HFFc6 (cell line): ENCODE measurements around the gene GGTLC1. TPM values are rescaled to one million over a fixed set of nuclear protein-coding genes. Genes with fewer than 3 reads are reported as not detected.
"Not testable (repeated sequence)": the region's sequence is repeated elsewhere in the genome, so short reads cannot be mapped to it uniquely, and the experiment has no call there.

ENCODE experiments used
- DNase-seq: peaks from one replicate; pipeline ENCODE4 v3.0.0-alpha.2; 2018
- H3K27ac Mint-ChIP-seq: 2 replicates; pipeline ENCODE4 v1.8.0; 2020; ENCODE audit warnings: mild to moderate bottlenecking, mixed read lengths
- H3K27me3 Mint-ChIP-seq: 2 replicates; pipeline ENCODE4 v1.8.0; 2021; ENCODE audit warnings: mild to moderate bottlenecking, moderate library complexity, mixed read lengths; ENCODE audit not compliant: insufficient read depth
- H3K36me3 Mint-ChIP-seq: 2 replicates; pipeline ENCODE4 v1.8.0; 2021; ENCODE audit warnings: low read depth, mixed read lengths
- H3K4me1 Mint-ChIP-seq: 2 replicates; pipeline ENCODE4 v1.8.0; 2020; ENCODE audit warnings: low read depth, mixed read lengths
- H3K4me3 Mint-ChIP-seq: 2 replicates; pipeline ENCODE4 v1.8.0; 2020; ENCODE audit warnings: mild to moderate bottlenecking, moderate library complexity, mixed read lengths
- H3K9me3 Mint-ChIP-seq: 2 replicates; pipeline ENCODE4 v1.8.0; 2020; ENCODE audit warnings: mild to moderate bottlenecking, mixed read lengths
- total RNA-seq, 6 experiments: library from RNA; stranded (reverse); fragmentation: NEBNext Ultra II Directional; extraction: Animal tissue kit (Norgen Biotek cat#: 25700); gene quantifications; 2 replicates in 1 of 6; 3 replicates in 5 of 6; pipeline ENCODE4 v1.2.3, GENCODE V29; 2021
- TF ChIP-seq, protein P1 (sequence below): fragments of 200-600 bp; sonication (generic); IDR thresholded peaks from 2 replicates; pipeline ENCODE4 v1.5.0; 2021; ENCODE audit warnings: antibody characterized with exemption, mild to moderate bottlenecking

Gene GGTLC1
- total RNA-seq, 6 experiments from 2014 or later, result not detected

DNA sequence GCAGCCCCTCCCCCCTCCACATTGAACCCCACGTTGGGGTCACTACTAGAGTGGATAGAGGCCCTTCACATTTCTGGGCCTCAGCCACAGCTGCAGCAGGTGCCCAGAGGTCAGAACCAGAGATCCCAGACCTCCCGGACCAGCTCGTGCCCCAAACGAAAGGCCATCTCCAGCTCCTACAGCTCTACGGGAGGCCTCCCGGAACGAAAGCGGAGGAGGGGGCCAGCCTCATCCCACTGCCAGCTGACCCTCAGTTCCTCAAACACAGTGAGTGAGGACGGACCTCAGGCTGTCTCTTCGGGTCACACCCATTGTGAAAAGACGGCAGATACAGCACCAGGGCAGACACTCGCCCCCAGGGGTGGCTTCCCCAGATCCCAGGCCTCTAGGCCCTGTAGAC, 1.7 kb upstream of the GGTLC1 start:
- not testable (repeated sequence) for H3K27ac Mint-ChIP-seq, H3K36me3 Mint-ChIP-seq, H3K9me3 Mint-ChIP-seq, H3K4me3 Mint-ChIP-seq, DNase-seq, H3K4me1 Mint-ChIP-seq, H3K27me3 Mint-ChIP-seq

DNA sequence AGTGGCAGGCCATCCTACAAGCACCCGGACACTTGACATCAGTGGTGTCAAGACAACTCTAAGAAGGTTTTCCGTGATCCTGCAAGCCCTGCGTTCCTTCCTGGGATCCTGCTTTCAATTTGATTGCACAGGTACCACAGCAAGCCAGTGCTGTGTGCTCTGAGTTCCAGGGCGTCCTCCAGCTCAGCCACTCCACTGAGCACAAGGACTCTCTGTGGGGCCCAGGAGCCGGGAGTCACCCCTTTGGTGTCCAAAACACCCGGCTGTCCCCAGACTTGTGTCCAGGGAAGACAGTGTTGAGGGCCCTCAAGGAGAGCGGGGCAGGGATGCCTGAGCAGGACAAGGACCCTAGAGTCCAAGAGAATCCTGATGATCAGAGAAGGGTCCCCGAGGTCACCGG, 387 bp upstream of the GGTLC1 start:
- DNase-seq, H3K27me3 Mint-ChIP-seq, H3K4me1 Mint-ChIP-seq, H3K27ac Mint-ChIP-seq, H3K36me3 Mint-ChIP-seq, H3K9me3 Mint-ChIP-seq, H3K4me3 Mint-ChIP-seq: not testable (repeated sequence)

DNA sequence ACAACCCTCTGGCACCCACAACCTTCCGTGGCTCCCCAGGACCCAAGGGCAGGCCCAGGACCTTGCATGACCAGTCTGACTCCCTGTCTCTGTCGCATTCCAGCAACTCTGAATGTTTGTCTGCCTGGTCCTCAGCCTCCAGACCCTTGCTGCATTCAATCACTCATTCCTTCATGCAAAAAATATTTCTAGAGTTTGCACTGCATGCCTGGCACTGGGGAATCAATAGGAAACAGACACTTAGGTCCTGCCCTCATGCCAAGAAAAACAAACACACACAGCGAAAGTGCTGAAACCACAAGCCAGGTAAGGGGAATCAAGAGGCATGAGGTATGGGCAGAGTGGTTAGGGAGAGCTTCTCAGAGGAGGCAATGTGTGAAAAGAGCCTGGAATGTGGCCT, 1.9 kb downstream of the GGTLC1 start:
- H3K27me3 Mint-ChIP-seq, H3K4me1 Mint-ChIP-seq, DNase-seq, H3K4me3 Mint-ChIP-seq, H3K36me3 Mint-ChIP-seq, H3K27ac Mint-ChIP-seq, H3K9me3 Mint-ChIP-seq: not testable (repeated sequence)

DNA sequence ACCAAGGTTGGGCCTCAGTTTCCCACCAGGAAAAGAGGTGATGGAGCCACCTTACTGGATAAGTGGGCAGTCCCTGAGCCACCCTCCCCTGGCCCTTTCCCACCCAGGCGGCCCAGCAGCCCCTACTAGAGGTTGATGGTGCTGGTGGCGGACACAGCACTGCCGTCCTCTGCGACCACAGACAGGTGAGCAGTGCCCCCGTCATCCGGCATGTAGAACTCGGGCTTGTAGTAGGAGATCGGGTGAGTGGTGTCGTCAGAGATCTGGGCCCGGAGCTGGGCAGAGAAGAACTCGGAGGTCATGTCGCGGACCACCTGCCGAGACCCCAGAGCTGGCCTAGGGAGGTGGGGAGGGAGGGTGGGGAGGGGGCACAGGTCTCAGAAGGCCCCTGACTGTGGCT, 2.3 kb downstream of the GGTLC1 start:
- DNase-seq, H3K27ac Mint-ChIP-seq, H3K4me3 Mint-ChIP-seq, H3K36me3 Mint-ChIP-seq, H3K9me3 Mint-ChIP-seq, H3K27me3 Mint-ChIP-seq, H3K4me1 Mint-ChIP-seq: not testable (repeated sequence)

DNA sequence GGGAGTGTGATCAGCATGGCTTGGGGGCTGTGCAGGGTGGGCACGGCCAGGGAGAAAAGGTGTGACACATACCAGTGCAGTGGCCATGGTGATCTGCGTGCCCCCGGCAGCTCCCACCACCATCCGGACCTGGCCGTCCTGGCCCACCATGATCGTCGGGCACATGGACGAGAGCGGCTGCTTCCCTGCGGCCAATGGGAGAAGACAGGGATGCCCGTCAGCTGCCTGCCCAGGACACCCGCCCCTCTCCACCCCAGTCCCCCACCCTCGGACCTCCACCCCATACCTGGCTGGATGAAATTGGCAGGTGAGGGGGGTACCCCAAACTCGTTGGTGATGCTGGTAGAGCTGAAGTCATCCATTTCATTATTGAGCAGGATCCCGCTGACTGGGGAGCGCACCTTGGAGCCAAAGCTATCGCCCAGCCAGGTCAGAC, 2.8 kb downstream of the GGTLC1 start:
- not testable (repeated sequence) for H3K27me3 Mint-ChIP-seq, H3K9me3 Mint-ChIP-seq, DNase-seq, H3K36me3 Mint-ChIP-seq, H3K27ac Mint-ChIP-seq, H3K4me1 Mint-ChIP-seq, H3K4me3 Mint-ChIP-seq

DNA sequence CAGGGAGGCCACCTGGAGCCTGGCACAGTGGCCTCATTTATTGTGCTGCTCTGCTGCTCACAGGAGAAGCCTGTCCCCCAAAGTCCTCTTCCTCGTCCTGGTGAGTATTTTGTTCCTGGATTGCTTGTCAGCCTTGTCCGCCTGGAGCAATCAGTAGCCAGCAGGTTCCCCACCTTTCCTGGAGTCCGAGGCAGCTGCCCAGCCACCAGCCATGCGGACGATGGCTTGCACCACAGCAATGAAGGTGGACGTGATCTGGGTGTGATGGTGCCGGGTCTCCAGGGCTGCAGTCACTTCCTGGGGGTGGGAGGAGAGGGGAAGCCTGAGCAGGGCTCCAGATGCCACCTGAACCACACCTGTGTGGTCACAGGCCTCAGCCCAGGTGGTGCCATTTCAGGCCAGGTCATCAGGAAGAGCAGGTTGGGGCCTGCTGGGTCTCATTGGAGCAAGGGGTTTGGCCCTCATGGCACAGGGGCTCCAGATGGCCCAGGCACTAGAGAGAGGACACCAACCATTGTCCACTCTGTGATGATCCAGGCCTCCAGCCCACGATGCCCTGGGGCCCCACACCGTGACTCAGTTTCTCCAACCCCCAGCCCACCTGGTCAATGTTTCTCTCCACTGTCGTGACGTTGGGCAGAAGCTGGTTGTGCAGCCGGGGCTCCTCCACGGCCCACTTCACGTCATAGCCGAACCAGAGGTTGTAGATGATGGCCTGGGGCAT, 3.4 kb downstream of the GGTLC1 start:
- not testable (repeated sequence) for H3K27me3 Mint-ChIP-seq, H3K27ac Mint-ChIP-seq, DNase-seq, H3K36me3 Mint-ChIP-seq, H3K9me3 Mint-ChIP-seq, H3K4me1 Mint-ChIP-seq, H3K4me3 Mint-ChIP-seq
- TF ChIP-seq, protein P1, sequence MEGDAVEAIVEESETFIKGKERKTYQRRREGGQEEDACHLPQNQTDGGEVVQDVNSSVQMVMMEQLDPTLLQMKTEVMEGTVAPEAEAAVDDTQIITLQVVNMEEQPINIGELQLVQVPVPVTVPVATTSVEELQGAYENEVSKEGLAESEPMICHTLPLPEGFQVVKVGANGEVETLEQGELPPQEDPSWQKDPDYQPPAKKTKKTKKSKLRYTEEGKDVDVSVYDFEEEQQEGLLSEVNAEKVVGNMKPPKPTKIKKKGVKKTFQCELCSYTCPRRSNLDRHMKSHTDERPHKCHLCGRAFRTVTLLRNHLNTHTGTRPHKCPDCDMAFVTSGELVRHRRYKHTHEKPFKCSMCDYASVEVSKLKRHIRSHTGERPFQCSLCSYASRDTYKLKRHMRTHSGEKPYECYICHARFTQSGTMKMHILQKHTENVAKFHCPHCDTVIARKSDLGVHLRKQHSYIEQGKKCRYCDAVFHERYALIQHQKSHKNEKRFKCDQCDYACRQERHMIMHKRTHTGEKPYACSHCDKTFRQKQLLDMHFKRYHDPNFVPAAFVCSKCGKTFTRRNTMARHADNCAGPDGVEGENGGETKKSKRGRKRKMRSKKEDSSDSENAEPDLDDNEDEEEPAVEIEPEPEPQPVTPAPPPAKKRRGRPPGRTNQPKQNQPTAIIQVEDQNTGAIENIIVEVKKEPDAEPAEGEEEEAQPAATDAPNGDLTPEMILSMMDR, result peak; percentile 36

DNA sequence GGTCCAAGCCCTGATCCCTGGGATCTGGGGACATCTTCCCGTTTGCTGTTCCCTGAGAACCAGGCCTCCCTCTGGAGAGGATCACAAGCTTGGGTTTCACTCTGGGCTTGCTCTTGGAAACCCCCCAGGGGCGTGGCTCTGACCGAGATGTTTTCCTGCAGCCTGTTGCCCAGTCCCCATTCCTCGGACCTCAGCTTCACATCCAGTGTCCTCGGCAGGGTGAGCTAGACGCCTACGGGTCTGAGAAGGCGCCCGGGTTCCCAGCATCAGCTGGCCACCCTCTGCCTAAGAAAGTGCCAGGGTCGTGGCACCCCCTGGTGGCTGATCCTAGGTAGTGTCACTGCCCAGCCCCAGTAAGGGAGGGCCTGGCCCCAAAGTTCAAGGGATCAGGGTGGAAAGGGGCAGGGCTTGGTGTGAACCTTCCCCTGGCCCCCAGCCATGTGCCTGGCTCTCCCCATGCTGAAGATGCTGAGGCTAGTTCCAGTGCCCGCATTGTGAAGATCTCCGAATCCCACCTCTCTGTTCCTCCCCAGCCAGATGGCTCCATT, 4.0 kb downstream of the GGTLC1 start:
- not testable (repeated sequence) for DNase-seq, H3K4me1 Mint-ChIP-seq, H3K36me3 Mint-ChIP-seq, H3K27me3 Mint-ChIP-seq, H3K27ac Mint-ChIP-seq, H3K4me3 Mint-ChIP-seq
- peaks cover 11% of the 10 kb centered on the region for H3K9me3 Mint-ChIP-seq
- TF ChIP-seq, protein P1, result peak; percentile 36

DNA sequence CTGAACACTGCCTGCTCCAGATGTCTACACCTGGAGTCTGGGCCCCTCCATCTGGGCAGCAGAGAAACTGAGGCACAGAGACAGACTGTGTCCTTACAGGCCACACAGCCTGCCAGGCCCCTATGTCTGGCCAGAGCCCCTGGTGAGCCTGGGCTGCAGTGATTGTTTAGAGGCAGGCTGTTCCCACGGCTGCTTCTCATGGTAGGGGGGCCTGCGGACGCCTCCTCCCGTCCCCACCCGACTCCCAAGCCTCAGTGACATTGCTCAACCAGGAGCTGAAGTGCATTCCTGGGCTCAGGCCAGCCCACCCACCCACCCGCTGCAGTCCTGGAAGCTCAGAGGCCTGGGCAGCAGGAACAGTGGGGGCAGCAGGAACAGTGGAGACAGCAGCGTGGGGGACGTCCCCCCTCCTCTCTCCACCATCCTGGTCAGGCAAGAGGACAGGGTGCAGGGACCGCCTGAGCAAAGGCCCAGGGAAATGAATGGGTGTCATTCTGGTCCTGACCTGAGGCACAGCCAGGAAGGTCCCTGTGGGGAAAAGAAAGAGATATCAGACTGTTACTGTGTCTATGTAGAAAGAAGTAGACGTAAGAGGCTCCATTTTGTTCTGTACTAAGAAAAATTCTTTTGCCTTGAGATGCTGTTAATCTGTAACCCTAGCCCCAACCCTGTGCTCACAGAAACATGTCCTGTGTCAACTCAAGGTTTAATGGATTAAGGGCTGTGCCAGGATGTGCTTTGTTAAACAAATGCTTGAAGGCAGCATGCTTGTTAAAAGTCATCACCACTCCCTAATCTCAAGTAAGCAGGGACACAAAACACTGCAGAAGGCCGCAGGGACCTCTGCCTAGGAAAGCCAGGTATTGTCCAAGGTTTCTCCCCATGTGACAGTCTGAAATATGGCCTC, 6.2 kb downstream of the GGTLC1 start:
- not testable (repeated sequence) for H3K4me3 Mint-ChIP-seq, DNase-seq, H3K36me3 Mint-ChIP-seq, H3K27ac Mint-ChIP-seq, H3K27me3 Mint-ChIP-seq, H3K4me1 Mint-ChIP-seq
- H3K9me3 Mint-ChIP-seq, result peaks cover 11% of the 10 kb centered on the region

DNA sequence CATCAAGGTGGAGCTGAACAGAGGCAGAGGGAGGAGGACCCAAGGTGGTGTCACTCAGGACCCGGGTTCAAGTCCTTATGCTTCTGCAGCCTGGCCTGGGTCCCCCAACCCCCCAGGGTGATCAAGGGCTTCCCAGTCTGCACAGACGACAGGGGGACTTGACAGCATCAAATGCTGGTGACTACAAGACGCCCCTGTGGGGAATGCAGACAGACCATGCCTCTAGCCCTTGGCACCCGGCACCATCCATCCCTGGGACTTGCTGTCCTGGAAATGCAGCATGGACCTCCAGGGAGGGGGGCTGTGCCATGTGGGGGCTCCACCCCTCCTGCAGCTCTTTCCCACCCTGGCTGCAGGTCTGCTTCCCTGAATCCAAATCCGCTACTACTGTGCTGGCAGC, 7.1 kb downstream of the GGTLC1 start:
- H3K27ac Mint-ChIP-seq, DNase-seq, H3K27me3 Mint-ChIP-seq, H3K36me3 Mint-ChIP-seq, H3K4me3 Mint-ChIP-seq, H3K4me1 Mint-ChIP-seq: not testable (repeated sequence)
- H3K9me3 Mint-ChIP-seq, result peaks cover 11% of the 10 kb centered on the region

DNA sequence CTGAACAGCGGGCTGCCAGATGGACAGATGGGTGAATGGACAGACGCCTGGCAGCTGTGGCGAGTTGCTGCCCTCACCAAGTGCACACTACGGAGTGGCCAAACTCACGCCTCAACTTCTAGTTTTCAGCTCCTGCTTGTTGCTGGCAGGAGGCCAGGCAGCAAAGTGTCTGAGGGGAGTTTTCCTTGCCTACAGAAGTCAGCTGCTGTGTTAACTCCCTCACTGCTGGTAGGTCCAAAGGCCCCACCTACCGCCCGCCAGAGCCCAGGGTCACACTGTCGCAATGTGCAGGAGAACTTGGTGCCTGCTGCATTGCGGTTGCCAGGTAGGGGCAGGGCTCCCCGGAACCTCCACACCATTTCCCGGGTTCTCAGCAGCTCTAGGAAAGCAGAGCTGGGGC, 7.6 kb downstream of the GGTLC1 start:
- H3K9me3 Mint-ChIP-seq, result peaks cover 11% of the 10 kb centered on the region
- H3K4me3 Mint-ChIP-seq, H3K36me3 Mint-ChIP-seq, H3K4me1 Mint-ChIP-seq, H3K27ac Mint-ChIP-seq, H3K27me3 Mint-ChIP-seq, DNase-seq: not testable (repeated sequence)

DNA sequence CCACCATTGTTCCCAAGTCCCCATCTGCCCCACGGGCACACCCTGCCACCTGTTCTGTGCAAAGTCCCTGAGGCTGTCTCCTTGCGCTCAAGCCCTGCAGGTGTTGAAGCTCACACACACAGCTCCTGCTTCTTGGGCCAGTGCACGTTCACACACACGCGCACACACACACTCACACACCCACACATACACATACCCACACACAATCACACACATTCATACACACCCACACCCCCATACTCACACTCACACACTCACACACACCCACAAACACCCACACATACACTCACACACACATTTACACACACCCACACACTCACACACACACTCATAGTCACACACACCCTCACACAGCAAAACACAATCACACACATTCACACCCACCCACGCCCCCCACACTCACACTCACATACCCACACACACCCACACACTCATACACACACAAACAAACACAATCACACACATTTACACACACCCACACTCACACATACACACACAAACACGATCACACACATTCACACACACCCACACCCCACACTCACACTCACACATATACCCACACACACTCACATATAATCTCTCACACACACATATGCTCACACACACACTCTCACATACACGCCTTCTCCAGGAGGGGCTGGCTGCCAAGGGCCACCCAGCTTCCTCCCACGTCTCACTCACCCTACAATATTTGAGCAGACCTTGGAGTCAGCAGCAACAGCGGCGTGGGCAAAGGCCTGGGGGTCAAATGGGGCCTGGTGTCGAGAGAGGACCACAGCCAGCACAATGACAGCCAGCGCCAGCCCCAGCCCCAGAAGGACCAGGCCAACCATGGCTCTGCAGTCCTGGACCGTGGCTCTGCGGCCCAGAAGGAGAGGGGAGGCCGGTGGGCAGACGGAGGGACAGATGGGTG, 8.4 kb downstream of the GGTLC1 start:
- H3K9me3 Mint-ChIP-seq, result peaks cover 11% of the 10 kb centered on the region
- H3K4me3 Mint-ChIP-seq, H3K4me1 Mint-ChIP-seq, H3K36me3 Mint-ChIP-seq, H3K27ac Mint-ChIP-seq, H3K27me3 Mint-ChIP-seq, DNase-seq: not testable (repeated sequence)
